GM19239 (cell line): Measurements from ENCODE around the gene IFNE.

Experiments
- DNase-seq: peaks from one replicate; pipeline ENCODE4 v3.0.0; 2011; ENCODE audit warnings: low spot score; ENCODE audit not compliant: insufficient read length
- FAIRE-seq: peaks from 2 replicates; lab custom pipeline; 2011; peaks lifted over from hg19 to GRCh38; lab: Jason Lieb, UNC

IFNE gene

DNA sequence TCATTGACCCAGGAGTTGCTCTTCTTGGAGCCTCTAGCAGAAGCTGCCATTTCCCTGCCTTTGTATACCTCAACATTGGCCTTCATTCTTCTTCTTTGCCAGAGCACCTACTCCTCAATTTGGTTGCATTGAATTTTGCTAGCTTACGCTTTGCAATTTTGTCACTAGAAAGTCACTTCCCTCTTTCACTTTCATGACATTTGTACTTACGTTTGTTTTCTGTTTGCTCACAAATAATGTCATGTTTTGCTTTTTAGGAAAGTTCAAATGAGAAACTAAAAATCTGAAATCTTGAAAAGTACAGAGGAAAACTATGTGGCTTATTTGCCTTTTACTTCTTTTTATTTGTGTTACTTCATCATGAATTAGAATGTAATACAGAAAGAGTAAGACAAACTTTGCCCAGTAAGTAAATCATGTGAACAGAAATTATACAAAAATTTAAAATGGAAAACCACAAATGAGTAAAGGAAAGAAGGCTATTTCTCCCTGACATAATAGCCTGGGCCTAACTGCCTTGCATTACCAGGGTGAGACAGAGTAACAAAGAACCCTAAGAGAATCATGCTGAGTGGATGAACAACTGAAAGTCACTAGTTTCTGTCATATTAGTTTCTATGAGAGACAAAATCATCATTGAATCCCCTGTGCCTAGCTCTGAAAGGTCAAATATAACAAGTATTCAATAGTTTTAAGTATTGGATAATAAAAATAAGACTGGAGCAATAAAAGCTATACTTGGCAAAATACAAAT, 49.3 kb downstream of the IFNE start:
- peak; percentile 90 for FAIRE-seq
- DNase-seq: no peak
